ENCODE results near the gene PROCR.

GRCh38 chr20:35122756-35123405 is 49.0 kb upstream of the PROCR start:
- TF ChIP-seq CTCF (IDR thresholded peaks at IDR 0.05; ENCODE audit: low read depth, low read length) (no peak), POLR2A (IDR thresholded peaks at IDR 0.05; ENCODE audit: extremely low read depth, insufficient read length) (no peak)

Data from NB4 (cell line).